Neuronal stem cell (in vitro differentiated cells): ENCODE data around the gene PAX2.

Source experiments
- DNase-seq: peaks from one replicate; pipeline ENCODE4 v3.0.0-alpha.2; 2013; ENCODE audit warnings: low spot score
- H2AFZ ChIP-seq: one replicate; pipeline ENCODE4 v1.6.1; 2013; ENCODE audit warnings: mild to moderate bottlenecking, low read length, inconsistent platforms
- H2AK5ac ChIP-seq: 2 replicates; pipeline ENCODE4 v1.6.1; 2013; ENCODE audit warnings: low read depth, mild to moderate bottlenecking, inconsistent platforms, low read length, moderate library complexity, mixed read lengths
- H2BK120ac ChIP-seq: 2 replicates; pipeline ENCODE4 v1.6.1; 2013; ENCODE audit warnings: low read depth, mild to moderate bottlenecking, inconsistent platforms, low read length, moderate library complexity, mixed read lengths
- H2BK12ac ChIP-seq: one replicate; pipeline ENCODE4 v1.6.1; 2013; ENCODE audit warnings: low read length, inconsistent platforms
- H2BK15ac ChIP-seq: 2 replicates; pipeline ENCODE4 v1.6.1; 2013; ENCODE audit warnings: mild to moderate bottlenecking, low read length, inconsistent platforms, mixed read lengths
- H2BK5ac ChIP-seq: one replicate; pipeline ENCODE4 v1.6.1; 2013; ENCODE audit warnings: inconsistent platforms, mild to moderate bottlenecking, low read length, moderate library complexity
- H3K14ac ChIP-seq: one replicate; pipeline ENCODE4 v1.6.1; 2013; ENCODE audit warnings: low read length, inconsistent platforms
- H3K18ac ChIP-seq: 2 replicates; pipeline ENCODE4 v1.6.1; 2013; ENCODE audit warnings: low read length, inconsistent platforms
- H3K23ac ChIP-seq: 2 replicates; pipeline ENCODE4 v1.6.1; 2013; ENCODE audit warnings: low read depth, mild to moderate bottlenecking, mixed read lengths, low read length, inconsistent platforms; ENCODE audit not compliant: poor library complexity
- H3K27ac ChIP-seq: replicated peaks from 3 replicates; pipeline ENCODE4 v1.5.1; 2013; ENCODE audit warnings: low read length, inconsistent platforms
- H3K27me3 ChIP-seq, 3 experiments: 2 replicates each; pipeline ENCODE4 v1.6.1; 2013; ENCODE audit warnings: low read length in 3 of 3, mild to moderate bottlenecking in 2 of 3, inconsistent platforms in 1 of 3, low read depth in 1 of 3, mixed read lengths in 1 of 3, moderate library complexity in 1 of 3; ENCODE audit not compliant: control insufficient read depth in 3 of 3, insufficient read depth in 3 of 3
- H3K36me3 ChIP-seq, 2 donors: replicated peaks in 1 of 2; 2 replicates each; pipeline ENCODE4 v1.6.1; 2013; ENCODE audit warnings: low read length in 2 of 2; ENCODE audit not compliant: control insufficient read depth in 2 of 2, insufficient read depth in 2 of 2
- H3K4ac ChIP-seq: 2 replicates; pipeline ENCODE4 v1.6.1; 2013; ENCODE audit warnings: inconsistent platforms, mild to moderate bottlenecking, low read length, moderate library complexity
- H3K4me1 ChIP-seq, 2 donors: 1 replicate in 1 of 2; 2 replicates in 1 of 2; pipeline ENCODE4 v1.6.1; 2013; ENCODE audit warnings: low read length in 2 of 2, low read depth in 1 of 2; ENCODE audit not compliant: control insufficient read depth in 2 of 2, insufficient read depth in 1 of 2
- H3K4me2 ChIP-seq: one replicate; pipeline ENCODE4 v1.6.1; 2013; ENCODE audit warnings: mild to moderate bottlenecking, low read length, inconsistent platforms; ENCODE audit not compliant: insufficient read depth, poor library complexity, severe bottlenecking
- H3K4me3 ChIP-seq, 2 donors: 2 replicates each; pipeline ENCODE4 v1.5.1; 2013; ENCODE audit warnings: low read length in 2 of 2, mild to moderate bottlenecking in 2 of 2, inconsistent platforms in 1 of 2, moderate library complexity in 1 of 2
- H3K79me1 ChIP-seq: one replicate; pipeline ENCODE4 v1.6.1; 2013; ENCODE audit warnings: low read depth, mild to moderate bottlenecking, inconsistent platforms, low read length, moderate library complexity
- H3K9ac ChIP-seq: one replicate; pipeline ENCODE4 v1.6.1; 2013; ENCODE audit warnings: mild to moderate bottlenecking, low read depth, low read length, inconsistent platforms; ENCODE audit not compliant: poor library complexity
- H3K9me3 ChIP-seq, 2 donors: replicated peaks in 1 of 2; 2 replicates each; pipeline versions ENCODE3 to v1.6.1; 2013; ENCODE audit warnings: low read length in 2 of 2, mild to moderate bottlenecking in 2 of 2, inconsistent platforms in 1 of 2, low read depth in 1 of 2, mixed read lengths in 1 of 2, moderate library complexity in 1 of 2; ENCODE audit not compliant: control insufficient read depth in 2 of 2, insufficient read depth in 1 of 2
- H4K8ac ChIP-seq: one replicate; pipeline ENCODE4 v1.6.1; 2013; ENCODE audit warnings: low read depth, mild to moderate bottlenecking, inconsistent platforms, low read length, moderate library complexity
- H4K91ac ChIP-seq: one replicate; pipeline ENCODE4 v1.6.1; 2013; ENCODE audit warnings: low read length, low read depth, mild to moderate bottlenecking, inconsistent platforms; ENCODE audit not compliant: poor library complexity
- WGBS, 2 donors: extraction: QIAGEN DNeasy Blood & Tissue Kit; methylation state at CpG; one replicate each; pipeline ENCODE4 v1.1.7; 2013; ENCODE audit warnings: missing lambda C conversion rate in 2 of 2, mixed read lengths in 1 of 2; ENCODE audit not compliant: insufficient read length in 2 of 2, insufficient replicate concordance in 1 of 2; ENCODE audit errors: extremely low coverage in 2 of 2; 5-methylcytosine and 5-hydroxymethylcytosine counted together

PAX2 gene

GRCh38 chr10:100735337-100736143, 9.8 kb upstream of the PAX2 start:
- Histone ChIP-seq H2BK15ac (no peak overlapping the region), H2AFZ (no peak overlapping the region), H4K91ac (no peak overlapping the region), H3K18ac (peak overlapping the region; percentile 13), H3K4me2 (no peak overlapping the region), H3K9ac (no peak overlapping the region), H3K36me3 (no peaks in the 10 kb centered on the region), H2AK5ac (peak overlapping the region; percentile 49), H3K4ac (no peak overlapping the region), H2BK12ac (no peak overlapping the region), H3K23ac (peak overlapping the region; percentile 18), H2BK120ac (no peak overlapping the region), H3K27me3 (peaks cover 85 to 100% (median 99%) of the 10 kb centered on the region in 3 experiments), H4K8ac (no peak overlapping the region), H3K79me1 (no peaks in the 10 kb centered on the region), H3K4me1 (peaks cover 0 to 6% of the 10 kb centered on the region in 2 donors), H2BK5ac (no peak overlapping the region), H3K9me3 (no peaks in the 10 kb centered on the region), H3K4me3 (no peak overlapping the region), H3K14ac (peak overlapping the region; percentile 31), H3K27ac (no peak overlapping the region)
- WGBS, 2 donors: no CpG with 5 or more reads among the region's 73 CpGs
- DNase-seq: no peak

- H3K14ac ChIP-seq: no peak overlapping the region
- peaks cover 0 to 2% of the 10 kb centered on the region in 2 donors for H3K4me1 ChIP-seq
- no peak overlapping the region for H4K8ac ChIP-seq
- no peak overlapping the region for H2AK5ac ChIP-seq
- H2BK12ac ChIP-seq: no peak overlapping the region
- H3K36me3 ChIP-seq: no peaks in the 10 kb centered on the region
- no peak overlapping the region for H3K4me3 ChIP-seq
- no peak overlapping the region for H4K91ac ChIP-seq
- no peak overlapping the region for H2BK5ac ChIP-seq
- no peak overlapping the region for H3K27ac ChIP-seq
- H3K9me3 ChIP-seq: no peaks in the 10 kb centered on the region
- H2BK120ac ChIP-seq: no peak overlapping the region
- DNase-seq: no peak
- H2BK15ac ChIP-seq: no peak overlapping the region
- H3K4me2 ChIP-seq: no peak overlapping the region
- H3K4ac ChIP-seq: no peak overlapping the region
- peaks cover 80 to 100% (median 99%) of the 10 kb centered on the region in 3 experiments for H3K27me3 ChIP-seq
- H3K23ac ChIP-seq: peak overlapping the region; percentile 18
- no peak overlapping the region for H3K9ac ChIP-seq
- no peak overlapping the region for H2AFZ ChIP-seq
- no peak overlapping the region for H3K18ac ChIP-seq
- no CpG with 5 or more reads among the region's 6 CpGs for WGBS, 2 donors
- no peaks in the 10 kb centered on the region for H3K79me1 ChIP-seq
These were observed 9.1 kb upstream of the PAX2 start for GRCh38 chr10:100736144-100736808.

GRCh38 chr10:100736809-100737354, 8.5 kb upstream of the PAX2 start:
- Histone ChIP-seq H4K91ac (no peak overlapping the region), H2AK5ac (no peak overlapping the region), H3K4me1 (peaks cover 0 to 2% of the 10 kb centered on the region in 2 donors), H3K14ac (no peak overlapping the region), H2AFZ (peak overlapping the region; percentile 74), H3K27ac (no peak overlapping the region), H2BK15ac (no peak overlapping the region), H3K4ac (no peak overlapping the region), H3K9ac (no peak overlapping the region), H3K36me3 (no peaks in the 10 kb centered on the region), H4K8ac (no peak overlapping the region), H3K79me1 (no peaks in the 10 kb centered on the region), H3K4me2 (no peak overlapping the region), H2BK12ac (no peak overlapping the region), H2BK120ac (no peak overlapping the region), H3K27me3 (peaks cover 78 to 100% (median 99%) of the 10 kb centered on the region in 3 experiments), H3K4me3 (no peak overlapping the region), H3K18ac (no peak overlapping the region), H2BK5ac (no peak overlapping the region), H3K9me3 (no peaks in the 10 kb centered on the region), H3K23ac (no peak overlapping the region)
- no peak for DNase-seq
- no CpG with 5 or more reads among the region's 7 CpGs for WGBS, 2 donors
